Loucy (cell line): ENCODE measurements around the gene DLX3.

Experiments used
- EZH2phosphoT487 ChIP-seq: fragments of 200-600 bp; IDR thresholded peaks from 2 replicates; pipeline ENCODE4 v1.6.1; 2018; ENCODE audit warnings: antibody characterized with exemption, mild to moderate bottlenecking, moderate library complexity, borderline replicate concordance
- TF ChIP-seq, protein P1 (sequence below): fragments of 200-600 bp; sonication (generic); conservative IDR thresholded peaks from 2 replicates; pipeline ENCODE4 v1.5.1; 2014; ENCODE audit warnings: mild to moderate bottlenecking, antibody characterized with exemption, low read length

DNA sequence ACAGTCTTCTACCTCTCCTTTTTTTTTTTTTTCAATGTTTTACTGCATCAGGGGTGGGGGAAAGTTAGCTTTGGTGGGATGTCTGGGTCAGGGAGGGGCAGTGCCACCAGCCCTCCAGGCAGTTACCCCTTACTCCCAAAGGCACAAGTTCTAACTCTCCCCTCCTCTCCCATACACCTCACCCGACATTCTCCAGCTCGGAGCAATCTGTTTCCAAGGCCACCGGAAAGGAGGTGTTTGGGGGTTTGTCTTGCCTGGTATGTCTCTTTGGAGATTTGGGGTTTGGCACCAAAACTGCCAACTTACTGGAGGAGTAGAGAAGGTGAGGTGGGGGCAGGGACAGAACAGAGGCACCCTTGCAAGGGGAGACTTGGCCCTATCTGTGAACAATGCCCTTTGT is 4.7 kb downstream of the DLX3 start:
- TF ChIP-seq, protein P1, sequence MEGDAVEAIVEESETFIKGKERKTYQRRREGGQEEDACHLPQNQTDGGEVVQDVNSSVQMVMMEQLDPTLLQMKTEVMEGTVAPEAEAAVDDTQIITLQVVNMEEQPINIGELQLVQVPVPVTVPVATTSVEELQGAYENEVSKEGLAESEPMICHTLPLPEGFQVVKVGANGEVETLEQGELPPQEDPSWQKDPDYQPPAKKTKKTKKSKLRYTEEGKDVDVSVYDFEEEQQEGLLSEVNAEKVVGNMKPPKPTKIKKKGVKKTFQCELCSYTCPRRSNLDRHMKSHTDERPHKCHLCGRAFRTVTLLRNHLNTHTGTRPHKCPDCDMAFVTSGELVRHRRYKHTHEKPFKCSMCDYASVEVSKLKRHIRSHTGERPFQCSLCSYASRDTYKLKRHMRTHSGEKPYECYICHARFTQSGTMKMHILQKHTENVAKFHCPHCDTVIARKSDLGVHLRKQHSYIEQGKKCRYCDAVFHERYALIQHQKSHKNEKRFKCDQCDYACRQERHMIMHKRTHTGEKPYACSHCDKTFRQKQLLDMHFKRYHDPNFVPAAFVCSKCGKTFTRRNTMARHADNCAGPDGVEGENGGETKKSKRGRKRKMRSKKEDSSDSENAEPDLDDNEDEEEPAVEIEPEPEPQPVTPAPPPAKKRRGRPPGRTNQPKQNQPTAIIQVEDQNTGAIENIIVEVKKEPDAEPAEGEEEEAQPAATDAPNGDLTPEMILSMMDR: no peak
- TF ChIP-seq EZH2phosphoT487: no peak
